BE2C (cell line): Measurements from ENCODE around the gene C2orf92.
"Not testable (repeated sequence)": the region's sequence is repeated elsewhere in the genome, so short reads cannot be mapped to it uniquely, and the experiment has no call there.

ENCODE experiments used
- DNase-seq: peaks from one replicate; pipeline ENCODE4 v3.0.0-alpha.2; 2020
- H3K27me3 ChIP-seq: fragments of 250-450 bp; sonication (Bioruptor Pico); 2 replicates; pipeline ENCODE4 v1.5.1; 2020; ENCODE audit warnings: mild to moderate bottlenecking
- H3K36me3 ChIP-seq: fragments of 250-450 bp; sonication (Bioruptor Pico); 2 replicates; pipeline ENCODE4 v1.5.1; 2020; ENCODE audit warnings: mild to moderate bottlenecking
- H3K4me1 ChIP-seq: fragments of 250-450 bp; sonication (Bioruptor Pico); 2 replicates; pipeline ENCODE4 v1.5.1; 2020
- H3K4me3 ChIP-seq: 2 replicates; pipeline ENCODE4 v1.5.1; 2011; ENCODE audit warnings: low read depth, low read length
- H3K9me3 ChIP-seq: fragments of 250-450 bp; sonication (Bioruptor Pico); 2 replicates; pipeline ENCODE4 v1.5.1; 2020
- CTCF ChIP-seq: IDR thresholded peaks from 2 replicates; pipeline ENCODE4 v1.5.1; 2012; ENCODE audit warnings: mild to moderate bottlenecking, low read depth, low read length

Gene C2orf92

GRCh38 chr2:97673182-97673914, 3.8 kb downstream of the C2orf92 start:
- no peaks in the 10 kb centered on the region for H3K27me3 ChIP-seq
- no peaks in the 10 kb centered on the region for H3K36me3 ChIP-seq
- no peak for DNase-seq
- no peaks in the 10 kb centered on the region for H3K4me1 ChIP-seq
- no peak overlapping the region for H3K4me3 ChIP-seq
- TF ChIP-seq CTCF, result no peak
- H3K9me3 ChIP-seq, result no peaks in the 10 kb centered on the region

- H3K9me3 ChIP-seq, result no peaks in the 10 kb centered on the region
- H3K4me1 ChIP-seq, result no peaks in the 10 kb centered on the region
- no peak for TF ChIP-seq CTCF
- H3K36me3 ChIP-seq, result no peaks in the 10 kb centered on the region
- H3K27me3 ChIP-seq, result no peaks in the 10 kb centered on the region
- H3K4me3 ChIP-seq, result no peak overlapping the region
- DNase-seq, result no peak
Measured at GRCh38 chr2:97673915-97674283, 4.4 kb downstream of the C2orf92 start.

GRCh38 chr2:97675430-97676113, 6.1 kb downstream of the C2orf92 start:
- no peak for DNase-seq
- no peak overlapping the region for H3K4me3 ChIP-seq
- H3K36me3 ChIP-seq, result no peaks in the 10 kb centered on the region
- H3K27me3 ChIP-seq, result no peaks in the 10 kb centered on the region
- TF ChIP-seq CTCF, result no peak
- no peaks in the 10 kb centered on the region for H3K9me3 ChIP-seq
- H3K4me1 ChIP-seq, result no peaks in the 10 kb centered on the region

GRCh38 chr2:97676620-97677019, 7.1 kb downstream of the C2orf92 start:
- H3K36me3 ChIP-seq, result no peaks in the 10 kb centered on the region
- TF ChIP-seq CTCF, result no peak
- no peak for DNase-seq
- H3K27me3 ChIP-seq, result no peaks in the 10 kb centered on the region
- H3K4me1 ChIP-seq, result no peaks in the 10 kb centered on the region
- H3K9me3 ChIP-seq, result no peaks in the 10 kb centered on the region
- H3K4me3 ChIP-seq, result no peak overlapping the region

GRCh38 chr2:97677480-97677879, 8.0 kb downstream of the C2orf92 start:
- no peak for TF ChIP-seq CTCF
- H3K36me3 ChIP-seq, result no peaks in the 10 kb centered on the region
- no peak for DNase-seq
- H3K27me3 ChIP-seq, result no peaks in the 10 kb centered on the region
- no peaks in the 10 kb centered on the region for H3K4me1 ChIP-seq
- no peak overlapping the region for H3K4me3 ChIP-seq
- H3K9me3 ChIP-seq, result no peaks in the 10 kb centered on the region

GRCh38 chr2:97678298-97678697, 8.8 kb downstream of the C2orf92 start:
- no peak for TF ChIP-seq CTCF
- Histone ChIP-seq H3K27me3 (no peaks in the 10 kb centered on the region), H3K9me3 (no peaks in the 10 kb centered on the region), H3K36me3 (no peaks in the 10 kb centered on the region), H3K4me1 (no peaks in the 10 kb centered on the region), H3K4me3 (no peak overlapping the region)
- DNase-seq, result no peak

- H3K4me1 ChIP-seq, DNase-seq: not testable (repeated sequence)
Measured at GRCh38 chr2:97687235-97687634, 17.7 kb downstream of the C2orf92 start.

More at GRCh38 chr2:97687235-97687634, 17.7 kb downstream of the C2orf92 start:
- not testable (repeated sequence) for H3K4me3 ChIP-seq, H3K36me3 ChIP-seq, H3K27me3 ChIP-seq, H3K9me3 ChIP-seq
